H1 (cell line): ENCODE results near the gene CFAP157. TPM values are rescaled to one million over a fixed set of nuclear protein-coding genes. Genes with fewer than 3 reads are reported as not detected.

Experiments
- CTCF ChIA-PET: fragments of 300-600 bp; sonication (Branson Sonifier 250); formaldehyde crosslinking; loops from one replicate; lab custom pipeline; 2021; ENCODE audit not compliant: partially characterized antibody; lab: Charles Lee
- POLR2A ChIA-PET: fragments of 300-600 bp; sonication (Branson Sonifier 250); formaldehyde crosslinking; loops from one replicate; lab custom pipeline; 2021; ENCODE audit warnings: inconsistent platforms; ENCODE audit not compliant: partially characterized antibody; lab: Charles Lee
- DNase-seq, 2 experiments: peaks; one replicate each; pipeline versions ENCODE4 v3.0.0 to v3.0.0-alpha.2; 2010 to 2022; ENCODE audit warnings: low spot score in 2 of 2, low read depth in 1 of 2, mixed read lengths in 1 of 2
- FAIRE-seq: peaks from 2 replicates; lab custom pipeline; 2011; peaks lifted over from hg19 to GRCh38; lab: Jason Lieb, UNC
- H2AFZ ChIP-seq: 2 replicates; pipeline ENCODE4 v1.8.1; 2012; ENCODE audit warnings: low read length, inconsistent platforms
- H2AK5ac ChIP-seq: 2 replicates; pipeline ENCODE4 v1.6.1; 2013; ENCODE audit warnings: low read depth, low read length
- H2BK120ac ChIP-seq: replicated peaks from 2 replicates; pipeline ENCODE3; 2013; ENCODE audit warnings: low read depth, low read length, inconsistent platforms
- H2BK12ac ChIP-seq: 2 replicates; pipeline ENCODE4 v1.6.1; 2013; ENCODE audit warnings: low read depth, low read length
- H2BK15ac ChIP-seq: 2 replicates; pipeline ENCODE4 v1.6.1; 2013; ENCODE audit warnings: low read length
- H2BK20ac ChIP-seq: 2 replicates; pipeline ENCODE4 v1.6.1; 2013; ENCODE audit warnings: low read length
- H2BK5ac ChIP-seq: 2 replicates; pipeline ENCODE4 v1.6.1; 2013; ENCODE audit warnings: low read depth, low read length
- H3K14ac ChIP-seq: 2 replicates; pipeline ENCODE4 v1.6.1; 2013; ENCODE audit warnings: inconsistent platforms; ENCODE audit not compliant: insufficient read length
- H3K18ac ChIP-seq: 2 replicates; pipeline ENCODE4 v1.6.1; 2013; ENCODE audit warnings: low read length; ENCODE audit errors: extremely low read depth
- H3K23ac ChIP-seq: 2 replicates; pipeline ENCODE4 v1.6.1; 2013; ENCODE audit warnings: inconsistent platforms; ENCODE audit not compliant: insufficient read length
- H3K23me2 ChIP-seq: 2 replicates; pipeline ENCODE4 v1.6.1; 2013; ENCODE audit warnings: low read depth, low read length
- H3K27ac ChIP-seq: 2 replicates; pipeline ENCODE4 v1.6.1; 2011; ENCODE audit warnings: low read depth, low read length, inconsistent platforms
- H3K27me3 ChIP-seq, 4 experiments: replicated peaks in 1 of 4; 1 replicate in 1 of 4; 2 replicates in 3 of 4; pipeline versions ENCODE4 v1.6.1 to v1.8.1; 2011 to 2013; ENCODE audit warnings: low read length in 3 of 4, mild to moderate bottlenecking in 3 of 4, inconsistent platforms in 2 of 4, mixed read lengths in 2 of 4, moderate library complexity in 1 of 4; ENCODE audit not compliant: control insufficient read depth in 3 of 4, insufficient read depth in 3 of 4; ENCODE audit errors: extremely low read depth in 1 of 4
- H3K36me3 ChIP-seq, 4 experiments: 2 replicates each; pipeline versions ENCODE4 v1.6.1 to v1.8.1; 2011 to 2013; ENCODE audit warnings: mild to moderate bottlenecking in 4 of 4, low read length in 3 of 4, moderate library complexity in 2 of 4, control low read depth in 1 of 4, inconsistent platforms in 1 of 4; ENCODE audit not compliant: insufficient read depth in 4 of 4, control insufficient read depth in 2 of 4
- H3K4ac ChIP-seq: replicated peaks from 2 replicates; pipeline ENCODE3; 2013; ENCODE audit warnings: low read length, low read depth, mixed read lengths, inconsistent platforms; ENCODE audit not compliant: insufficient read length
- H3K4me1 ChIP-seq, 4 experiments: replicated peaks in 1 of 4; 1 replicate in 1 of 4; 2 replicates in 3 of 4; pipeline versions ENCODE4 v1.6.1 to v1.8.1; 2011 to 2013; ENCODE audit warnings: low read length in 3 of 4, inconsistent platforms in 2 of 4, mixed read lengths in 1 of 4; ENCODE audit not compliant: insufficient read depth in 4 of 4, control insufficient read depth in 3 of 4
- H3K4me2 ChIP-seq, 2 experiments: 2 replicates each; pipeline versions ENCODE4 v1.6.1 to v1.8.1; 2011 to 2013; ENCODE audit warnings: low read depth in 2 of 2, low read length in 2 of 2, control low read depth in 1 of 2, inconsistent platforms in 1 of 2, mild to moderate bottlenecking in 1 of 2; ENCODE audit not compliant: insufficient read depth in 1 of 2
- H3K4me3 ChIP-seq, 4 experiments: fragments of 200-600, 300-600 bp in 1 of 4; sonication (generic), shearing (Covaris generic), sonication (Bioruptor Twin) in 1 of 4; 2 replicates each; pipeline versions ENCODE4 v1.5.1 to v1.8.1; 2011 to 2016; ENCODE audit warnings: low read length in 4 of 4, low read depth in 3 of 4, control low read depth in 2 of 4, inconsistent platforms in 2 of 4, mild to moderate bottlenecking in 2 of 4, mixed read lengths in 1 of 4, moderate library complexity in 1 of 4; ENCODE audit not compliant: insufficient read depth in 2 of 4; ENCODE audit errors: extremely low read depth in 1 of 4
- H3K56ac ChIP-seq: replicated peaks from 2 replicates; pipeline ENCODE3; 2013; ENCODE audit warnings: low read depth, mild to moderate bottlenecking, mixed read lengths, low read length, inconsistent platforms; ENCODE audit not compliant: insufficient read length
- H3K79me1 ChIP-seq: 2 replicates; pipeline ENCODE4 v1.6.1; 2013; ENCODE audit warnings: low read depth, low read length, control low read depth
- H3K79me2 ChIP-seq, 2 experiments: 2 replicates each; pipeline versions ENCODE4 v1.6.1 to v1.8.1; 2012 to 2013; ENCODE audit warnings: low read length in 2 of 2, mild to moderate bottlenecking in 2 of 2, inconsistent platforms in 1 of 2; ENCODE audit not compliant: insufficient read depth in 2 of 2, control insufficient read depth in 1 of 2
- H3K9ac ChIP-seq, 4 experiments: replicated peaks in 1 of 4; 1 replicate in 1 of 4; 2 replicates in 3 of 4; pipeline versions ENCODE4 v1.6.1 to v1.8.1; 2011 to 2013; ENCODE audit warnings: low read depth in 3 of 4, low read length in 3 of 4, control low read depth in 2 of 4, mild to moderate bottlenecking in 2 of 4, moderate library complexity in 2 of 4, inconsistent platforms in 1 of 4; ENCODE audit errors: extremely low read depth in 1 of 4
- H3K9me3 ChIP-seq, 2 experiments: 2 replicates each; pipeline versions ENCODE4 v1.6.1 to v1.8.1; 2012 to 2013; ENCODE audit warnings: mild to moderate bottlenecking in 2 of 2, moderate library complexity in 2 of 2, control low read depth in 1 of 2, inconsistent platforms in 1 of 2, low read depth in 1 of 2, low read length in 1 of 2, mixed read lengths in 1 of 2; ENCODE audit not compliant: insufficient read depth in 2 of 2
- H4K20me1 ChIP-seq, 2 experiments: replicated peaks in 1 of 2; 2 replicates each; pipeline versions ENCODE3 to v1.8.1; 2011 to 2013; ENCODE audit warnings: inconsistent platforms in 2 of 2, low read length in 2 of 2, mild to moderate bottlenecking in 1 of 2; ENCODE audit not compliant: insufficient read depth in 2 of 2, control insufficient read depth in 1 of 2
- H4K5ac ChIP-seq: 2 replicates; pipeline ENCODE4 v1.6.1; 2013; ENCODE audit warnings: low read length, low read depth, mixed read lengths, inconsistent platforms; ENCODE audit not compliant: insufficient read length
- H4K8ac ChIP-seq: 2 replicates; pipeline ENCODE4 v1.8.0; 2013; ENCODE audit warnings: mild to moderate bottlenecking, moderate library complexity, low read length, inconsistent platforms; ENCODE audit not compliant: insufficient read depth; ENCODE audit errors: extremely low read depth
- H4K91ac ChIP-seq: replicated peaks from 2 replicates; pipeline ENCODE3; 2013; ENCODE audit warnings: low read length, mixed read lengths, inconsistent platforms; ENCODE audit not compliant: insufficient read length
- CREB1 ChIP-seq: IDR thresholded peaks from 2 replicates; pipeline ENCODE4 v1.6.1; 2012; ENCODE audit warnings: inconsistent platforms
- RAD21 ChIP-seq, 2 experiments: IDR thresholded peaks in 1 of 2; conservative IDR thresholded peaks in 1 of 2; 2 replicates each; pipeline ENCODE4 v1.6.1; 2011; ENCODE audit warnings: low read depth in 2 of 2, low read length in 2 of 2, improper control_type of control experiment in 1 of 2, inconsistent platforms in 1 of 2, mild to moderate bottlenecking in 1 of 2, moderate library complexity in 1 of 2
- ZNF274 ChIP-seq: IDR thresholded peaks from 2 replicates; pipeline ENCODE4 v1.7.0; 2012; ENCODE audit warnings: low read length, borderline replicate concordance; ENCODE audit errors: extremely low read depth
- WGBS, 2 experiments: shearing (Covaris generic) in 1 of 2; methylation state at CpG; one replicate each; pipeline versions ENCODE4 v1.1.6 to v1.1.7; 2013 to 2015; ENCODE audit warnings: low lambda C conversion rate in 2 of 2, mixed read lengths in 2 of 2, inconsistent platforms in 1 of 2, low coverage in 1 of 2, missing lambda C conversion rate in 1 of 2; ENCODE audit not compliant: insufficient replicate concordance in 2 of 2, insufficient coverage in 1 of 2, insufficient read length in 1 of 2; ENCODE audit errors: extremely low coverage in 1 of 2, missing lambda C conversion rate in 1 of 2; 5-methylcytosine and 5-hydroxymethylcytosine counted together
- polyA plus RNA-seq, 7 experiments: library from polyadenylated mRNA; depleted of rRNA in 3 of 7; stranded (reverse) in 5 of 7; unstranded in 2 of 7; fragments of >200 nt in 5 of 7; fragments of 200-250 nt in 2 of 7; gene quantifications; 1 replicate in 5 of 7; 2 replicates in 1 of 7; 4 replicates in 1 of 7; pipeline versions ENCODE4 v1.2.1 to v1.2.3, GENCODE V29; 2011 to 2013; ENCODE audit warnings: missing spikeins in 2 of 7, mixed read lengths in 2 of 7
- total RNA-seq: library from RNA; stranded (reverse); fragmentation: NEBNext Ultra II Directional; extraction: Animal tissue kit (Norgen Biotek cat#: 25700); gene quantifications from 2 replicates; pipeline ENCODE4 v1.2.1, GENCODE V29; 2021
- TF ChIP-seq, protein P1 (sequence below): IDR thresholded peaks from 2 replicates; pipeline ENCODE4 v1.6.1; 2012; ENCODE audit warnings: inconsistent platforms

CFAP157 gene
- total and polyA plus RNA-seq, 2 of the 8 experiments (the other 6 are each of a cell fraction or from before 2014, with no cell fraction given): not detected

DNA sequence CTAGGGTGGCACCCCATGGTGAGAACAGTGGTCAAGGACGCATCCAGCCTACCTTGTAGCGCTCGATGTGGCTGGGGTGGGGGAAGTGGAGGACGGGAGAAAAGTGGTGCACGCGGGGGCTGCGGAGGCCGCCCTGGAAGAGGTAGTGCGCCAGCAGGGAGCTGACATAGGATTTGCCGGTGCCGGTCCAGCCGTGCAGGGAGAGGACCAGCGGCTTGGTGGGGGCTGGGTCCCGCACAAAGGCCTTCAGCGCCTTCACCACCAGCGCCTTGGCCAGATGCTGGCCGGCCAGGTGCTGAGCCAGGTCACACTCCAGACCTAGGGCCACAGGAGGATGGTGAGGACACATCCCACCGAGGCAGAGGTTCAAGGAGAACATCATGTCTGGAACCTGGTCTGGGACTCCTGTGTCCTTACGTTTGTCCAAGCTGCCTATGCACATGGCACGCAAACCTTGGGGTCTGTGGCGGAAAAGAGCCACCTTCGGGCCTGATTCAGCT is 27.5 kb downstream of the CFAP157 start:
- CTCF ChIA-PET: interaction anchor here (0.6 to 4.1 kb wide), 73 partner anchors 8 to 234 kb away, joined by 3 to 34 read pairs (median 4); partner anchors contain the start of genes CDK9, CFAP157, PTRH1 and ST6GALNAC4
- Histone ChIP-seq H3K36me3 (no peaks in the 10 kb centered on the region), H4K91ac (peak overlapping the region; percentile 93), H3K4me1 (peaks cover 3 to 11% (median 6%) of the 10 kb centered on the region in 4 experiments; a peak in 6 of 7 replicates), H3K23ac (no peak overlapping the region), H3K56ac (peak overlapping the region; percentile 14), H3K4me3 (peak overlapping the region; percentile 13 to 78 (median 67)), H4K5ac (peak overlapping the region; percentile 41), H4K20me1 (peaks cover 0 to 2% of the 10 kb centered on the region in 2 experiments), H2BK120ac (no peak overlapping the region), H2BK5ac (peak overlapping the region; percentile 46; the same call in 1 of the 2 replicates), H3K27ac (no peak overlapping the region), H3K14ac (no peak overlapping the region), H2BK15ac (peak overlapping the region; percentile 37), H2AK5ac (no peak overlapping the region), H2AFZ (peak overlapping the region; percentile 98), H3K79me2 (no peaks in the 10 kb centered on the region), H3K9me3 (no peaks in the 10 kb centered on the region), H3K4me2 (peak overlapping the region; percentile 26 to 77), H3K23me2 (0 out of 2 replicates have a peak, but pooled peaks cover 2% of the 10 kb centered on the region), H3K9ac (peak overlapping the region in 1 of 4 experiments; percentile 9; a peak in 1 of 7 replicates), H2BK20ac (0 out of 2 replicates have a peak overlapping the region, but pooled peaks have one; percentile 29), H3K18ac (peak overlapping the region; percentile 76), H3K27me3 (no peaks in the 10 kb centered on the region), H3K79me1 (no peaks in the 10 kb centered on the region), H3K4ac (no peak overlapping the region), H4K8ac (peak overlapping the region; percentile 83; the same call in 1 of the 2 replicates), H2BK12ac (peak overlapping the region; percentile 39; the same call in 1 of the 2 replicates)
- TF ChIP-seq ZNF274 (no peak), CREB1 (0 out of 2 replicates have a peak, but pooled peaks have one; percentile 15), RAD21 (IDR thresholded peaks at IDR 0.05 in 1 of 2, conservative IDR thresholded peaks at IDR 0.05 in 1 of 2; ENCODE audit: low read depth in 2 of 2, low read length in 2 of 2) (peak in 1 of 2 experiments; percentile 93; a peak in 2 of 4 replicates)
- TF ChIP-seq, protein P1, sequence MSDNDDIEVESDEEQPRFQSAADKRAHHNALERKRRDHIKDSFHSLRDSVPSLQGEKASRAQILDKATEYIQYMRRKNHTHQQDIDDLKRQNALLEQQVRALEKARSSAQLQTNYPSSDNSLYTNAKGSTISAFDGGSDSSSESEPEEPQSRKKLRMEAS: peak; percentile 83
- POLR2A ChIA-PET: interaction anchor here (0.6 to 2.7 kb wide), 17 partner anchors 9 to 460 kb away, joined by 3 to 11 read pairs (median 3); partner anchors contain the start of genes CFAP157, LRSAM1 and RPL12
- peak; percentile 28 for FAIRE-seq
- no peak for DNase-seq
- WGBS, 2 experiments: 64% methylated on average over 21 of the region's 22 CpGs; no CpG with 5 or more reads in 1 of the 2 experiments
